Natural killer cell (primary cell): ENCODE results near the gene LRCH1. TPM values are rescaled to one million over a fixed set of nuclear protein-coding genes. Genes with fewer than 3 reads are reported as not detected.

Experiments
- ATAC-seq, 3 donors: fragments of 150-1000 bp in 2 of 3; fragments of 200-7000 bp in 1 of 3; cut with Tn5 transposase; 1 replicate in 1 of 3; 2 replicates in 2 of 3; pipeline ENCODE4 v1.10.0; 2021; ENCODE audit warnings: mild to moderate bottlenecking in 2 of 3, moderate library complexity in 2 of 3
- DNase-seq, 2 donors: peaks; one replicate each; pipeline versions ENCODE4 v3.0.0 to v3.0.0-alpha.2; 2013 to 2021; ENCODE audit warnings: mixed read lengths in 1 of 2
- H3K27ac ChIP-seq: one replicate; pipeline ENCODE4 v1.5.1; 2013; ENCODE audit warnings: mild to moderate bottlenecking, low read length
- H3K27me3 ChIP-seq: one replicate; pipeline ENCODE4 v1.6.1; 2013; ENCODE audit warnings: low read length; ENCODE audit not compliant: control insufficient read depth, insufficient read depth
- H3K36me3 ChIP-seq: one replicate; pipeline ENCODE4 v1.6.1; 2013; ENCODE audit warnings: low read length; ENCODE audit not compliant: control insufficient read depth, insufficient read depth
- H3K4me1 ChIP-seq: one replicate; pipeline ENCODE4 v1.6.1; 2013; ENCODE audit warnings: low read length; ENCODE audit not compliant: control insufficient read depth, insufficient read depth
- H3K4me3 ChIP-seq: one replicate; pipeline ENCODE4 v1.5.1; 2013; ENCODE audit warnings: low read length
- H3K9me3 ChIP-seq: one replicate; pipeline ENCODE4 v1.6.1; 2013; ENCODE audit warnings: low read length; ENCODE audit not compliant: control insufficient read depth, insufficient read depth
- H3K27ac Mint-ChIP-seq, 2 donors: one replicate each; pipeline ENCODE4 v1.8.0; 2022; ENCODE audit warnings: mild to moderate bottlenecking in 2 of 2, mixed read lengths in 2 of 2, moderate library complexity in 1 of 2
- H3K27me3 Mint-ChIP-seq, 2 donors: one replicate each; pipeline ENCODE4 v1.8.0; 2022; ENCODE audit warnings: low read depth in 2 of 2, mixed read lengths in 2 of 2
- H3K36me3 Mint-ChIP-seq: one replicate; pipeline ENCODE4 v1.8.0; 2022; ENCODE audit warnings: mixed read lengths
- H3K4me1 Mint-ChIP-seq, 2 donors: one replicate each; pipeline ENCODE4 v1.8.0; 2022; ENCODE audit warnings: mixed read lengths in 2 of 2
- H3K4me3 Mint-ChIP-seq: one replicate; pipeline ENCODE4 v1.8.0; 2022; ENCODE audit warnings: mild to moderate bottlenecking, moderate library complexity, mixed read lengths
- H3K9me3 Mint-ChIP-seq, 2 donors: one replicate each; pipeline ENCODE4 v1.8.0; 2022; ENCODE audit warnings: mixed read lengths in 2 of 2
- CTCF ChIP-seq: fragments of 200-600 bp; IDR thresholded peaks from one replicate; pipeline ENCODE4 v1.8.0; 2022; ENCODE audit warnings: antibody characterized with exemption
- WGBS: methylation state at CpG from one replicate; pipeline ENCODE4 v1.1.7; 2013; ENCODE audit warnings: missing lambda C conversion rate; ENCODE audit not compliant: insufficient coverage; 5-methylcytosine and 5-hydroxymethylcytosine counted together
- intact Hi-C: fragments of 100-400 bp; cut with micrococcal nuclease; formaldehyde crosslinking; loops from one replicate; pipeline ENCODE4 v1.14.2; 2022
- total RNA-seq, 4 donors: library from RNA; stranded (reverse); fragments of 120-200 nt in 1 of 4; gene quantifications; one replicate each; pipeline versions ENCODE4 v1.2.3 to v1.2.4, GENCODE V29; 2013 to 2022

The LRCH1 gene
- total RNA-seq, 3 donors from 2014 or later (not counting 1 experiment from before 2014, with no cell fraction given) = 23.7 to 32.2 (median 29.6) TPM

- no peak for TF ChIP-seq CTCF
- ATAC-seq (peak in 2 of 3 donors; percentile 22 to 26), DNase-seq (no peak)
- Mint-ChIP-seq H3K4me3 (peak overlapping the region; percentile 14), H3K27ac (peak overlapping the region in 1 of 2 donors; percentile 61), H3K36me3 (no peaks in the 10 kb centered on the region), H3K27me3 (no peaks in the 10 kb centered on the region), H3K4me1 (peaks cover 69 to 75% of the 10 kb centered on the region in 2 donors), H3K9me3 (no peaks in the 10 kb centered on the region)
- H3K4me3 ChIP-seq = no peak overlapping the region
- H3K9me3 ChIP-seq = no peaks in the 10 kb centered on the region
- no peaks in the 10 kb centered on the region for H3K27me3 ChIP-seq
- intact Hi-C loops = no loop called here
- WGBS = 81% methylated on average over 3 of the region's 4 CpGs
- H3K4me1 ChIP-seq = peaks cover 5% of the 10 kb centered on the region
- H3K36me3 ChIP-seq = no peaks in the 10 kb centered on the region
- H3K27ac ChIP-seq = no peak overlapping the region
Measured at GRCh38 chr13:46640843-46641242, 87.9 kb downstream of the LRCH1 start.

- no peak for DNase-seq
- no peak overlapping the region for H3K27ac ChIP-seq
- no peaks in the 10 kb centered on the region for H3K36me3 ChIP-seq
- Mint-ChIP-seq H3K9me3 (no peaks in the 10 kb centered on the region), H3K4me3 (peak overlapping the region; percentile 83), H3K36me3 (no peaks in the 10 kb centered on the region), H3K27ac (peak overlapping the region in 1 of 2 donors; percentile 61), H3K27me3 (no peaks in the 10 kb centered on the region), H3K4me1 (peaks cover 66 to 74% of the 10 kb centered on the region in 2 donors)
- peaks cover 5% of the 10 kb centered on the region for H3K4me1 ChIP-seq
- intact Hi-C loops = no loop called here
- H3K4me3 ChIP-seq = no peak overlapping the region
- TF ChIP-seq CTCF = no peak
- ATAC-seq = peak in 2 of 3 donors; percentile 47 to 50
- no peaks in the 10 kb centered on the region for H3K9me3 ChIP-seq
- 72% methylated on average over 13 of the region's 13 CpGs for WGBS
- no peaks in the 10 kb centered on the region for H3K27me3 ChIP-seq
Measured at GRCh38 chr13:46641274-46642081, 88.5 kb downstream of the LRCH1 start.

GRCh38 chr13:46642254-46642653 is 89.3 kb downstream of the LRCH1 start:
- no peak for DNase-seq
- intact Hi-C loops = no loop called here
- WGBS = 95% methylated on average over 4 of the region's 4 CpGs
- no peaks in the 10 kb centered on the region for H3K9me3 Mint-ChIP-seq
- H3K27ac Mint-ChIP-seq = peak overlapping the region in 1 of 2 donors; percentile 61
- Histone ChIP-seq H3K27me3 (no peaks in the 10 kb centered on the region), H3K36me3 (no peaks in the 10 kb centered on the region), H3K4me1 (peaks cover 5% of the 10 kb centered on the region), H3K27ac (no peak overlapping the region), H3K4me3 (no peak overlapping the region), H3K9me3 (no peaks in the 10 kb centered on the region)
- H3K36me3 Mint-ChIP-seq = no peaks in the 10 kb centered on the region
- no peak overlapping the region for H3K4me3 Mint-ChIP-seq
- no peak for TF ChIP-seq CTCF
- ATAC-seq = no peak
- H3K27me3 Mint-ChIP-seq = no peaks in the 10 kb centered on the region
- peaks cover 58 to 71% of the 10 kb centered on the region in 2 donors for H3K4me1 Mint-ChIP-seq
